ENCODE results near the gene CTRL.

CTRL gene

DNA sequence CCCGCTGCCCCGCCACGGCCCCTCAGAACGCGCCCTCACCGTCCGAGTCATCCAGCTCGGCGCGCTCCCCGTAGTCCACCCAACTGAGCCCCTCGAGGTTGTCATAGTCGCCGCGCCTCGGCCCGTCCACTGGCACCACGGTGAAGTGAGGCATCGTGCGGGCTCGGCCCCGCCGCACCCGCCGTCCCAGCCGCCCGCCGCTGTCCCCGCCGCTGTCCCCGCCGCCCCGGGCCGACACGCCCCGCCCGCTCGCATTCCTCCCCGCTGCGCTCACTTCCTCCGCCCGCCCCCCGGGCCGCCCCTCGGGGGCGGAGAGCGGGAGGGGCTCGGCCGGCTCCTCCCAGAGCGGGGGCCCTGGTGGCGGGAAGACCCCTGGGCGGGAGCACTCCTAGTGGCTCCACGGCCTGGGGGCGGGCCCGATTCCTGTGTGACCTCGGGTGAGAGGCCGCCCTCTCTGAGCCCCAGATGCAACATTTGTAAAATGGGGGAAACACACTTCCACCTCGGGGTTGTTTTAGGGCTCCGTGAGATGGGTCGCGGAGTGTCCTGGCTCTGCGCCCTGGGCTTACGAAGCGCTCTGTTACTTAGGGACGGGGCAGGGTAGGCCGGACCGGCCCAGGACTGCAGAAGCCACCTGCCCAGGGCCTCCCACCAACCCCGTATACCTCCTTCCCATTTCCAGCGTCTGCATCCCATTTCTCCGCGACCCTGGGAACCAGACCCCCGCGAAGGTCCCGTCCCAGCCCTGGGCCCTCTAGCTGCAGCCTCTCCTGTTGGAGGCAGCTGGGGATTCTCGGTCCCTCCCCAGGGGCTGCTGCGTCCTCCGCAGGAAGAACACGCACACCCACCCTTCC is 37.0 kb upstream of the CTRL start, which contains the start of gene SLC12A4:
TSS of gene SLC12A4 (minus strand) at position 238 of the 854 bp plus-strand sequence. CDS start at position 154, 84 bp downstream.
- no peak for TF ChIP-seq TAF1 (IDR thresholded peaks at IDR 0.05; ENCODE audit: borderline replicate concordance, low read depth, low read length)
- TF ChIP-seq POLR2AphosphoS5 (IDR thresholded peaks at IDR 0.05; ENCODE audit: low read depth, low read length): 0 out of 2 replicates have a peak, but pooled peaks have one; percentile 54
- TF ChIP-seq POLR2A (IDR thresholded peaks at IDR 0.05; ENCODE audit: low read depth, low read length): peak; percentile 68; the same call in 1 of the 2 replicates
- peak; percentile 97 for DNase-seq (ENCODE audit: insufficient read length)

GRCh38 chr16:67967958-67968399 is 36.3 kb upstream of the CTRL start:
- TF ChIP-seq POLR2A (IDR thresholded peaks at IDR 0.05; ENCODE audit: low read depth, low read length): no peak
- no peak for TF ChIP-seq POLR2AphosphoS5 (IDR thresholded peaks at IDR 0.05; ENCODE audit: low read depth, low read length)
- TF ChIP-seq TAF1 (IDR thresholded peaks at IDR 0.05; ENCODE audit: borderline replicate concordance, low read depth, low read length): no peak
- DNase-seq (ENCODE audit: insufficient read length) (peak; percentile 62), FAIRE-seq (no peak)

More for the DNA sequence above, 37.0 kb upstream of the CTRL start, which contains the start of gene SLC12A4:
- FAIRE-seq: peak; percentile 91

- FAIRE-seq (peak; percentile 80), DNase-seq (ENCODE audit: insufficient read length) (no peak)
Measured at GRCh38 chr16:67967183-67967957, 35.7 kb upstream of the CTRL start.

DNA sequence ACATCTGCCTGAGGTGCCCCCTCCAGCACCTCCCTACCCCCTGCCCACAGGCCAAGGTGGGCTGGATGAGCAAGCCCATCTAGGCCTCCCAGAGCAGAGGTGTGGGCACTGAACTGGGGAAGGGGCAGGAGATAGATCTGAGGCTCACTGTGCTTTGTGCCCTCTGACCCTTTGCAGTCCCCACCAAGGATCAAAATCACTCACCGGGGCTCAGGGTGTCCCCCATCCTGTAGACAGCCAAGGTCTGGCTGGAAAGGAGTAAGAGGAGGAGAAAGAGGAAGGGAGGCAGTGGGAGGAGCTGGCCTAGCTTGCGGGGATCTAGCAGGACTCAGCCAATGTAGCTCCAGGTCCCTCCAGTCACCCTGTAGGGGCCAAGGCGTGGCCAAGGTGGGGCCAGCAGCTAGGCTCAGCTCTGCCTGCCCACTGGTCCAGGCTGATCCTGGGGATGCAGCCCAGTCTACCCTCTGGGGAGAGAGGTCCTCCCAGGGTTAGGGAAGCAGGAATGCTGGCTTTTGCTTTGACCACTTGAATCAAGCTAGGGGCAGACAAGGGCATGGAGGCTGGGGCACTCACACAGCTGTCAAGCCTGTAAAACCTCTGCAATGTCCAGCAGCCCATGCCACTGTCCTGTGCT is 35.0 kb upstream of the CTRL start:
- FAIRE-seq: no peak
- DNase-seq (ENCODE audit: insufficient read length): no peak

More at GRCh38 chr16:67967183-67967957, 35.7 kb upstream of the CTRL start:
- no peak for TF ChIP-seq TAF1 (IDR thresholded peaks at IDR 0.05; ENCODE audit: borderline replicate concordance, low read depth, low read length)
- TF ChIP-seq POLR2A (IDR thresholded peaks at IDR 0.05; ENCODE audit: low read depth, low read length): 0 out of 2 replicates have a peak, but pooled peaks have one; percentile 18
- TF ChIP-seq POLR2AphosphoS5 (IDR thresholded peaks at IDR 0.05; ENCODE audit: low read depth, low read length): no peak

DNA sequence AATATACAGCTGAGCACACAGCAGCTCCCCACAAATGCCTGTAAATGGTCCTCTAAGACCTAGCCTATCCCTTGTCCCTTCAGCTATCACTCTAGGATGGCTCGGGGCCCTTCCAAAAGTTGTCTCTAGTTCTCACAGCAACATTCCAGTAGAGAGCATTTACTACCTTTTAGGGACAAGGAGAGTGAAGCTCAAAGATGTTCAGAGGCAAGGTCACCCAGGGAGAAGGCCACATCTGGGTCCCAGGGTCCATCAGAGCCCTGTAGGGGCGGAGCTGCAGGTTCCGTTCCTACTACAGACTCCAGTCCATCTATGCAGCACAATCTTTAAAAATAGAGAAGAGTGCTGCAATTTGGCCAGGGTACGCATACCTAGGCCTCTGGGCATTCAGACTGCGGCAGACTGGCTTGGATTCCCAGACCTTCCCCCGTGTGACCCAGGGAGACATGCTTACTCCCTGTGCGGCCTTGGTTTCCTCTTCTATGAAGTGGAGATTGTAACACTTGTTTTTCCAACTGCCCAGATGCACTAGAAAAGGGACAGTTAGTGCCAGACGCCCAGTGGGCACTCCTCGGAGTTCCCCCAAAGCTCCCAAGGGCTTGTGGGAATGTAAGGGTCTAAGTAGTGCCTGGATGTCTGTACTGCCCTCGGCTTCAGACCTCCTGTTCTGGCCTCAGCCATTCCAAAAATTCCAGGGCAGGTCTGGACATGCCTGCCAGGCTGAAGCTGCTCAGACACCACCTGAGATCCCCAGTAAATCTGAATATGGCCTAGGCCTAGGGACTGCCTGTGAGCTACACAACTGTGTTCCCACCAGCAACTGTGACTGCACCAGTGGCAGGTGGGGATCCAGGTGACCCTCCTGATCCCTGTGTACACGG is 34.2 kb upstream of the CTRL start:
- no peak for DNase-seq (ENCODE audit: insufficient read length)
- FAIRE-seq: no peak
- TF ChIP-seq POLR2AphosphoS5 (IDR thresholded peaks at IDR 0.05; ENCODE audit: low read depth, low read length): no peak; the same call in 1 of the 2 replicates
- no peak for TF ChIP-seq TAF1 (IDR thresholded peaks at IDR 0.05; ENCODE audit: borderline replicate concordance, low read depth, low read length)
- TF ChIP-seq POLR2A (IDR thresholded peaks at IDR 0.05; ENCODE audit: low read depth, low read length): no peak

More for the DNA sequence above, 35.0 kb upstream of the CTRL start:
- TF ChIP-seq TAF1 (IDR thresholded peaks at IDR 0.05; ENCODE audit: borderline replicate concordance, low read depth, low read length): no peak

DNA sequence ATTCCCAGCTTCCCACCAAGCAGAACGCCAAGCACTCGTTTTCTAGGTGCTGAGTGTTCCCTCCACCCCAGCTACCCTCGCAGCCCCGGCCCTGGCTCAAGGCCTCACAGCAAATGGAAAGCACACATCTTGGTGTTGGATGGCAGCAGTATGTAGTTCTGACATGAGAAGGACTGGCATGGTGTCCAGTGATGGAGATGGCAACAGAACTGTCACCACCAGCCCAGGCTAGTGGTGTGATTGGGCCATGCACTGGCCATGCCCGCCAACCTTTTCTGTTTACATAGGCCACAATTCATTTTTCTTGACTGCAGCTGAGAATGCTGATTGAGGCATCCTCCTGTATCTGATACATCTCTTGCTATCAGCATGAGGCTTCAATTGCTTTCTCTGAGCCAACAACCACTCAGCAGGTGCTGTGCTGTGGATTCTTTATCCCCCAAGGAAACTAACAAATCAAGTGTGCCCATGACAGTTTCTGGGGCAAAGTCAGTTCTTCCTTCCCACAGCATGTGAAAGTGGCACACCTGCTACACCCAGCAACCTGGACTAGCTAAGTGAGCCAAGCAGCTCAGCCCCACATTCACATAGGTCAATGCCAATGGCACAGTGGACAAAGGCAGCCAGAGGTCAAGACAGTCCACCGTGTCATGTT is 32.9 kb upstream of the CTRL start:
- TF ChIP-seq TAF1 (IDR thresholded peaks at IDR 0.05; ENCODE audit: borderline replicate concordance, low read depth, low read length) (no peak), POLR2AphosphoS5 (IDR thresholded peaks at IDR 0.05; ENCODE audit: low read depth, low read length) (no peak), POLR2A (IDR thresholded peaks at IDR 0.05; ENCODE audit: low read depth, low read length) (no peak)
- peak; percentile 21 for FAIRE-seq
- no peak for DNase-seq (ENCODE audit: insufficient read length)

- no peak for TF ChIP-seq POLR2AphosphoS5 (IDR thresholded peaks at IDR 0.05; ENCODE audit: low read depth, low read length)
- TF ChIP-seq TAF1 (IDR thresholded peaks at IDR 0.05; ENCODE audit: borderline replicate concordance, low read depth, low read length): no peak
- no peak for TF ChIP-seq POLR2A (IDR thresholded peaks at IDR 0.05; ENCODE audit: low read depth, low read length)
- no peak for DNase-seq (ENCODE audit: insufficient read length)
- no peak for FAIRE-seq
Measured at GRCh38 chr16:67963662-67964321, 32.1 kb upstream of the CTRL start.

DNA sequence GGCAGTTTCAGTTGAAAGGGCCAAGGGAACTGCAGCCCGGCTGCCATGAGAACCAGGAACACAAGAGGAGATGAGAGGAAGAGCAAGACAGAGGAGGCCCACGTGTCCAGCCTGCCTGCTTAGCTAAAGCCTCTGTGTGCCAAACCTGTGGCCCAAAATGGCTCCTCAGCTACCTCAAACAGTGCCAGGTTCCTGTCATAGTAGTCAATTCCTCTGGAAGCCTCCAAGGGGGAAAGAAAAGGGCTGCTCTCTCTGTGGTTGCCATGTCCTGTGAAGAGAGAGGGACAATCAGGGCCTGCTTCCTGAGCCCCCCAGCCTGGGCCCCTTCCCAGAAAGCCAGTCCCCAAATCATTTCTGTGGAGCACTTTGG is 31.6 kb upstream of the CTRL start:
- no peak for TF ChIP-seq POLR2AphosphoS5 (IDR thresholded peaks at IDR 0.05; ENCODE audit: low read depth, low read length)
- no peak for TF ChIP-seq TAF1 (IDR thresholded peaks at IDR 0.05; ENCODE audit: borderline replicate concordance, low read depth, low read length)
- no peak for TF ChIP-seq POLR2A (IDR thresholded peaks at IDR 0.05; ENCODE audit: low read depth, low read length)
- no peak for FAIRE-seq

DNA sequence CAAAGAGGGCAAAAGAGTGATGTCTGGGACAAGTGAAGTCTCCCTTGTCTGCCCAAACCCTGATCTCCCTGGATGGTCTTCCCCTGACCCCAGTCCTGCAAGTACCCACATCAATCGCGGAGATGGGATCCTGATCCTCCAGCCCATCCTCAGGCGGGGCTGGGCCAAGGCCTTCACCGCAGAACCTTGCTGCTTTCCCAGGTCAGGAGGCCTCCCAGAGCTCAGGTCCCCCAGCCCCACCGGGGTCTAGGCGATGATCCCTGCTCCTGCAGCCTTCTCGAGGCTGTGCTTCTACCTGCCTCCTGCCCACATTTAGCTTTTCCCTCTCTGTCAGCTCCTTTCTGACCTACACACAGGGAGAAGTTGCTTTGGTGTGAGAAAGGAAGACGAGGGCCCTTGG is 30.5 kb upstream of the CTRL start:
- FAIRE-seq: no peak
- TF ChIP-seq POLR2AphosphoS5 (IDR thresholded peaks at IDR 0.05; ENCODE audit: low read depth, low read length) (no peak), POLR2A (IDR thresholded peaks at IDR 0.05; ENCODE audit: low read depth, low read length) (no peak)
- no peak for DNase-seq (ENCODE audit: insufficient read length)

More for the DNA sequence above, 31.6 kb upstream of the CTRL start:
- DNase-seq (ENCODE audit: insufficient read length): no peak

All from GM12892 (cell line).